ENCODE measurements around the gene INSYN2A. TPM values are rescaled to one million over a fixed set of nuclear protein-coding genes. Genes with fewer than 3 reads are reported as not detected.

The INSYN2A gene
- polyA plus RNA-seq, 3 donors, result not detected

- Mint-ChIP-seq H3K4me1 (peaks cover 22% of the 10 kb centered on the region), H3K36me3 (no peaks in the 10 kb centered on the region), H3K27ac (no peak overlapping the region), H3K27me3 (ENCODE audit: low read depth in 3 of 3) (peaks cover 0 to 5% (median 5%) of the 10 kb centered on the region in 3 donors), H3K4me3 (no peak overlapping the region), H3K9me3 (no peaks in the 10 kb centered on the region)
- Histone ChIP-seq H3K36me3 (replicated peaks in 1 of 2; ENCODE audit: control insufficient read depth in 1 of 2, insufficient read depth in 2 of 2, low read length in 2 of 2) (no peaks in the 10 kb centered on the region), H3K9me3 (replicated peaks in 1 of 2; ENCODE audit: control insufficient read depth in 1 of 2, insufficient read depth in 1 of 2, low read length in 2 of 2) (no peaks in the 10 kb centered on the region), H3K9ac (ENCODE audit: insufficient read depth, low read length, poor library complexity, severe bottlenecking) (no peak overlapping the region), H3K4me2 (replicated peaks; ENCODE audit: extremely low read depth, low read length, poor library complexity, severe bottlenecking) (no peak overlapping the region), H3K79me2 (ENCODE audit: insufficient read depth, low read length) (no peaks in the 10 kb centered on the region), H3K27me3 (ENCODE audit: control insufficient read depth in 2 of 2, insufficient read depth in 2 of 2, low read length in 2 of 2) (no peaks in the 10 kb centered on the region), H3K4me3 (replicated peaks in 1 of 3; ENCODE audit: low read depth in 2 of 3, low read length in 3 of 3) (no peak overlapping the region), H3K27ac (ENCODE audit: low read depth in 1 of 2, low read length in 2 of 2) (no peak overlapping the region), H4K20me1 (ENCODE audit: insufficient read depth, low read length) (no peaks in the 10 kb centered on the region), H2AFZ (ENCODE audit: insufficient read depth, low read depth, low read length, poor library complexity, severe bottlenecking) (no peak overlapping the region), H3K4me1 (ENCODE audit: control insufficient read depth in 1 of 2, insufficient read depth in 2 of 2, low read length in 2 of 2) (peaks cover 15 to 16% of the 10 kb centered on the region in 2 donors)
- TF ChIP-seq CTCF (IDR thresholded peaks at IDR 0.05), result no peak
- 90% methylated on average over 4 of the region's 9 CpGs for WGBS (ENCODE audit: insufficient coverage)
- no peak for DNase-seq
- intact Hi-C loops (cut with micrococcal nuclease), result no loop called here
These were observed 49.7 kb downstream of the INSYN2A start for GRCh38 chr10:127146661-127147060.
